Neural cell (in vitro differentiated cells): Measurements from ENCODE around the gene TSPAN33. TPM values are rescaled to one million over a fixed set of nuclear protein-coding genes. Genes with fewer than 3 reads are reported as not detected.

Experiments used
- H2AFZ ChIP-seq: fragments of 200-600, 300-800 bp; sonication (generic), shearing (Covaris generic); 2 replicates; pipeline ENCODE4 v1.6.0; 2014; ENCODE audit warnings: low read depth, mild to moderate bottlenecking, antibody characterized with exemption, low read length, moderate library complexity
- H3F3A ChIP-seq: fragments of 200-600 bp; shearing (Covaris generic); 2 replicates; pipeline ENCODE4 v1.6.1; 2016; ENCODE audit warnings: mild to moderate bottlenecking, moderate library complexity, mixed read lengths, antibody characterized with exemption, low read length; ENCODE audit not compliant: insufficient read depth, poor library complexity, severe bottlenecking
- H3K27ac ChIP-seq: fragments of 200-600, 300-800 bp; sonication (generic), shearing (Covaris generic); 2 replicates; pipeline ENCODE4 v1.5.1; 2014; ENCODE audit warnings: mild to moderate bottlenecking, low read length, moderate library complexity
- H3K27me3 ChIP-seq: fragments of 300-800, 200-600 bp; sonication (generic), shearing (Covaris generic); 2 replicates; pipeline ENCODE4 v1.6.0; 2014; ENCODE audit warnings: mild to moderate bottlenecking, low read depth, low read length, moderate library complexity; ENCODE audit not compliant: insufficient read depth
- H3K36me3 ChIP-seq: fragments of 300-800, 200-600 bp; sonication (generic), shearing (Covaris generic); 2 replicates; pipeline ENCODE4 v1.5.1; 2014; ENCODE audit warnings: mild to moderate bottlenecking, antibody characterized with exemption, low read length, moderate library complexity; ENCODE audit not compliant: insufficient read depth
- H3K4me2 ChIP-seq: fragments of 300-800, 200-600 bp; sonication (generic), shearing (Covaris generic); 2 replicates; pipeline ENCODE4 v1.6.0; 2014; ENCODE audit warnings: mild to moderate bottlenecking, low read length
- H3K4me3 ChIP-seq: fragments of 300-800, 200-600 bp; sonication (generic), shearing (Covaris generic); 2 replicates; pipeline ENCODE4 v1.5.1; 2014; ENCODE audit warnings: mild to moderate bottlenecking, low read length, moderate library complexity
- H3K79me2 ChIP-seq: fragments of 200-600 bp; shearing (Covaris generic); replicated peaks from 2 replicates; pipeline ENCODE4 v1.6.0; 2014; ENCODE audit warnings: mild to moderate bottlenecking, low read length, moderate library complexity; ENCODE audit not compliant: insufficient read depth
- H3K9ac ChIP-seq: fragments of 300-800, 200-600 bp; sonication (generic), shearing (Covaris generic); 2 replicates; pipeline ENCODE4 v1.6.1; 2016; ENCODE audit warnings: mild to moderate bottlenecking, low read length, mixed read lengths
- H3K9me2 ChIP-seq: fragments of 200-600 bp; shearing (Covaris generic); 2 replicates; pipeline ENCODE4 v1.6.1; 2016; ENCODE audit warnings: mild to moderate bottlenecking, low read length, mixed read lengths; ENCODE audit not compliant: insufficient read depth
- H3K9me3 ChIP-seq: fragments of 200-600, 300-800 bp; sonication (generic), shearing (Covaris generic); 2 replicates; pipeline ENCODE4 v1.6.1; 2016; ENCODE audit warnings: mild to moderate bottlenecking, mixed run types, low read length, moderate library complexity, mixed read lengths
- H4K20me1 ChIP-seq: fragments of 200-600 bp; shearing (Covaris generic); 2 replicates; pipeline ENCODE4 v1.6.1; 2016; ENCODE audit warnings: mild to moderate bottlenecking, mixed run types; ENCODE audit not compliant: insufficient read depth
- EP300 ChIP-seq: fragments of 450-650 bp; conservative IDR thresholded peaks from 2 replicates; pipeline ENCODE4 v1.6.1; 2014; ENCODE audit warnings: antibody characterized with exemption, mild to moderate bottlenecking, moderate library complexity; ENCODE audit not compliant: poor library complexity, severe bottlenecking
- EZH2 ChIP-seq: fragments of 200-600, 300-800 bp; shearing (Covaris generic), sonication (generic); IDR thresholded peaks from 2 replicates; pipeline ENCODE4 v1.6.1; 2014; ENCODE audit warnings: antibody characterized with exemption, low read length, borderline replicate concordance, mild to moderate bottlenecking; ENCODE audit not compliant: insufficient read depth, poor library complexity, severe bottlenecking
- MXI1 ChIP-seq: fragments of 450-650 bp; conservative IDR thresholded peaks from 2 replicates; pipeline ENCODE4 v1.6.1; 2014; ENCODE audit warnings: antibody characterized with exemption, mild to moderate bottlenecking; ENCODE audit not compliant: poor library complexity, severe bottlenecking
- POLR2AphosphoS5 ChIP-seq: IDR thresholded peaks from 2 replicates; pipeline ENCODE4 v1.6.1; 2012
- RAD21 ChIP-seq: fragments of 450-650 bp; conservative IDR thresholded peaks from 2 replicates; pipeline ENCODE4 v1.6.1; 2014; ENCODE audit warnings: antibody characterized with exemption, mild to moderate bottlenecking, moderate library complexity
- SMC3 ChIP-seq: fragments of 450-650 bp; conservative IDR thresholded peaks from 2 replicates; pipeline ENCODE4 v1.6.1; 2014; ENCODE audit warnings: antibody characterized with exemption, mild to moderate bottlenecking, moderate library complexity; ENCODE audit not compliant: poor library complexity
- TAF1 ChIP-seq: IDR thresholded peaks from 2 replicates; pipeline ENCODE4 v1.6.1; 2012; ENCODE audit warnings: low read depth
- polyA plus RNA-seq: library from polyadenylated mRNA; depleted of rRNA; stranded (reverse); fragments of >200 nt; gene quantifications from 2 replicates; pipeline ENCODE4 v1.2.3, GENCODE V29; 2014
- TF ChIP-seq, protein P1 (sequence below): fragments of 450-650 bp; IDR thresholded peaks from 2 replicates; pipeline ENCODE4 v1.5.1; 2014; ENCODE audit warnings: antibody characterized with exemption, mild to moderate bottlenecking, moderate library complexity; ENCODE audit not compliant: poor library complexity, severe bottlenecking
- TF ChIP-seq, protein P2 (sequence below): IDR thresholded peaks from 2 replicates; pipeline ENCODE4 v1.6.1; 2012; ENCODE audit warnings: borderline replicate concordance

TSPAN33 gene
- polyA plus RNA-seq, 1 donor from 2014 or later, result 2.5 TPM

DNA sequence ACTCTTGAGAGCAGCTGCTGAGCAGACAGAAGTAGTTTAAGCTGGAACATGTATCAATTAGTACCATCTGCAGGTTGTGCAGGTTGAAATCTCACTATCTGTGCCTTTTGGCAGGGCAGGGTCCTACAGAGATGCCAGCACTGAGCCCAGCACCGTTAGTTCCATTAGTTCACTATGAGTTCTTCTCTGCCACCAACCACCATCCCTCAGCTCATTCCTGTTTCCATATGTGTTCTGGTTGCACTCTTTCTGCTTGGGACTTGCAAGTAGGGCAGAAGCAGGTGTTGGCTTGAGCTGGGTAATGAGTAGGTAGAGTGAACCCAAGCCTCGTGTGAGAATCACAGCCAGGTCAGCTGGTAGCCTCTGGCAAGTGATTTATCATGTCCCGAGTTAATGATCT lies 46.8 kb downstream of the TSPAN33 start:
- H3K27ac ChIP-seq, result no peak overlapping the region
- H3K27me3 ChIP-seq, result no peaks in the 10 kb centered on the region
- H3K9ac ChIP-seq, result no peak overlapping the region
- H4K20me1 ChIP-seq, result no peaks in the 10 kb centered on the region
- H3K36me3 ChIP-seq, result no peaks in the 10 kb centered on the region
- H2AFZ ChIP-seq, result no peak overlapping the region
- H3K4me2 ChIP-seq, result no peak overlapping the region
- H3K9me2 ChIP-seq, result no peaks in the 10 kb centered on the region
- H3K4me3 ChIP-seq, result no peak overlapping the region
- TF ChIP-seq EZH2, result no peak
- TF ChIP-seq RAD21, result no peak
- TF ChIP-seq EP300, result no peak
- TF ChIP-seq MXI1, result no peak
- TF ChIP-seq, protein P1, sequence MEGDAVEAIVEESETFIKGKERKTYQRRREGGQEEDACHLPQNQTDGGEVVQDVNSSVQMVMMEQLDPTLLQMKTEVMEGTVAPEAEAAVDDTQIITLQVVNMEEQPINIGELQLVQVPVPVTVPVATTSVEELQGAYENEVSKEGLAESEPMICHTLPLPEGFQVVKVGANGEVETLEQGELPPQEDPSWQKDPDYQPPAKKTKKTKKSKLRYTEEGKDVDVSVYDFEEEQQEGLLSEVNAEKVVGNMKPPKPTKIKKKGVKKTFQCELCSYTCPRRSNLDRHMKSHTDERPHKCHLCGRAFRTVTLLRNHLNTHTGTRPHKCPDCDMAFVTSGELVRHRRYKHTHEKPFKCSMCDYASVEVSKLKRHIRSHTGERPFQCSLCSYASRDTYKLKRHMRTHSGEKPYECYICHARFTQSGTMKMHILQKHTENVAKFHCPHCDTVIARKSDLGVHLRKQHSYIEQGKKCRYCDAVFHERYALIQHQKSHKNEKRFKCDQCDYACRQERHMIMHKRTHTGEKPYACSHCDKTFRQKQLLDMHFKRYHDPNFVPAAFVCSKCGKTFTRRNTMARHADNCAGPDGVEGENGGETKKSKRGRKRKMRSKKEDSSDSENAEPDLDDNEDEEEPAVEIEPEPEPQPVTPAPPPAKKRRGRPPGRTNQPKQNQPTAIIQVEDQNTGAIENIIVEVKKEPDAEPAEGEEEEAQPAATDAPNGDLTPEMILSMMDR, result no peak
- TF ChIP-seq, protein P2, sequence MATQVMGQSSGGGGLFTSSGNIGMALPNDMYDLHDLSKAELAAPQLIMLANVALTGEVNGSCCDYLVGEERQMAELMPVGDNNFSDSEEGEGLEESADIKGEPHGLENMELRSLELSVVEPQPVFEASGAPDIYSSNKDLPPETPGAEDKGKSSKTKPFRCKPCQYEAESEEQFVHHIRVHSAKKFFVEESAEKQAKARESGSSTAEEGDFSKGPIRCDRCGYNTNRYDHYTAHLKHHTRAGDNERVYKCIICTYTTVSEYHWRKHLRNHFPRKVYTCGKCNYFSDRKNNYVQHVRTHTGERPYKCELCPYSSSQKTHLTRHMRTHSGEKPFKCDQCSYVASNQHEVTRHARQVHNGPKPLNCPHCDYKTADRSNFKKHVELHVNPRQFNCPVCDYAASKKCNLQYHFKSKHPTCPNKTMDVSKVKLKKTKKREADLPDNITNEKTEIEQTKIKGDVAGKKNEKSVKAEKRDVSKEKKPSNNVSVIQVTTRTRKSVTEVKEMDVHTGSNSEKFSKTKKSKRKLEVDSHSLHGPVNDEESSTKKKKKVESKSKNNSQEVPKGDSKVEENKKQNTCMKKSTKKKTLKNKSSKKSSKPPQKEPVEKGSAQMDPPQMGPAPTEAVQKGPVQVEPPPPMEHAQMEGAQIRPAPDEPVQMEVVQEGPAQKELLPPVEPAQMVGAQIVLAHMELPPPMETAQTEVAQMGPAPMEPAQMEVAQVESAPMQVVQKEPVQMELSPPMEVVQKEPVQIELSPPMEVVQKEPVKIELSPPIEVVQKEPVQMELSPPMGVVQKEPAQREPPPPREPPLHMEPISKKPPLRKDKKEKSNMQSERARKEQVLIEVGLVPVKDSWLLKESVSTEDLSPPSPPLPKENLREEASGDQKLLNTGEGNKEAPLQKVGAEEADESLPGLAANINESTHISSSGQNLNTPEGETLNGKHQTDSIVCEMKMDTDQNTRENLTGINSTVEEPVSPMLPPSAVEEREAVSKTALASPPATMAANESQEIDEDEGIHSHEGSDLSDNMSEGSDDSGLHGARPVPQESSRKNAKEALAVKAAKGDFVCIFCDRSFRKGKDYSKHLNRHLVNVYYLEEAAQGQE, result no peak
- no peak for TF ChIP-seq SMC3
- no peak for TF ChIP-seq TAF1
- no peak for TF ChIP-seq POLR2AphosphoS5
- H3K9me3 ChIP-seq, result no peaks in the 10 kb centered on the region
- no peaks in the 10 kb centered on the region for H3F3A ChIP-seq
- H3K79me2 ChIP-seq, result peaks cover 62% of the 10 kb centered on the region

DNA sequence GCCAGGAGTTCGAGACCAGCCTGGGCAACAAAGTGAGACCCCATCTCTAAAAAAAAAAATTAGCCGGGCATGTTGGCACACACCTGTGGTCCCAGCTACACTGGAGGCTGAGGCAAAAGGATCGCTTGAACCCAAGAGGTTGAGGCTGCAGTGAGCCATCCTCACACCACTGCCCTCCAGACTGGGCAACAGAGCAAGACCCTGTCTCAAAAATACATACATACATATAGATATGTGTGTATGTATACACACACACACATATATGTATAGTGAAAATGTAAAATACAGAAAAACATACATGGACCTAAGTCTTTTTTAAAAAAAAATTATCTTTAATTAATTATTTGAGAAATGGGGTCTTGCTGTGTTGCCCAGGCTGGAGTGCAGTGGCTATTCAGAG lies 49.4 kb downstream of the TSPAN33 start:
- H3F3A ChIP-seq, result no peaks in the 10 kb centered on the region
- H2AFZ ChIP-seq, result no peak overlapping the region
- H3K9ac ChIP-seq, result no peak overlapping the region
- H3K27ac ChIP-seq, result no peak overlapping the region
- H4K20me1 ChIP-seq, result no peaks in the 10 kb centered on the region
- H3K4me2 ChIP-seq, result no peak overlapping the region
- no peaks in the 10 kb centered on the region for H3K9me2 ChIP-seq
- H3K9me3 ChIP-seq, result no peaks in the 10 kb centered on the region
- H3K36me3 ChIP-seq, result no peaks in the 10 kb centered on the region
- no peaks in the 10 kb centered on the region for H3K27me3 ChIP-seq
- TF ChIP-seq TAF1 (no peak), SMC3 (no peak), POLR2AphosphoS5 (no peak), EP300 (no peak), MXI1 (no peak), RAD21 (no peak), EZH2 (no peak)
- TF ChIP-seq, protein P1, result no peak
- TF ChIP-seq, protein P2, result no peak
- no peak overlapping the region for H3K4me3 ChIP-seq
- H3K79me2 ChIP-seq, result peaks cover 83% of the 10 kb centered on the region
